Measurements from ENCODE around the gene ACTR10. TPM values are rescaled to one million over a fixed set of nuclear protein-coding genes. Genes with fewer than 3 reads are reported as not detected.

The ACTR10 gene
- total RNA-seq, 1 experiment from 2014 or later = 39.6 TPM

DNA sequence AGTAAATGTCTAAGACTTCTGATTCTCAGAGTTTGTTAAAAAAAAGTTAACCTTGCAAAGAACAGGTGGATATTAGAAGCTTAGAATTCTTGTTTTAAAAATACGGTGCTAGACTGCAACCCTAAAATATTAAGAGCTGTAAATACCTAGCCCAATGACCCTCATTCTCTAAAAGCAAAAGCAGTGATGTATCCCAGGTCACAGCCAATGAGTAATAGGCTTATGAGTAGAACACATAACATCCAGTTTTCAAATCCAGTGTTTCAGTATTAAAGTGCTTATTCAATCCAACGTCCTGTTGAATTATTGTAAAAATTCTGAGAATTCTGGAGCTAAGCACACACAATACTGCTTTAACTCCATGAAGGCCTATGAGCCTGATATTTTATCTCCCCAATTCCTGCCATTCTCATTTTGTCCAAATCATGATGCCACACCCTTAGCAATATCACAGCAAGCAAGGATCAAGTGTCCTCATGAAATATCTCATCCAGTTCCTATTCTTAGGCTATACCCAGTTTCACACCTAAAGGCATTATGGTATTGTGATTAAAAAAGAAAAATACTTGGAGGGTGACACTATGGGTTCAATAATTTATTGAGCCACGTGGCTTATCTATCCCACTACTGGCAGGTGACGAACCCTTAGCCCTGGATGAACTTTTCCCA, 83.1 kb downstream of the ACTR10 start:
- Histone ChIP-seq H3K4me2 (ENCODE audit: low read length) (no peak overlapping the region), H3K9ac (ENCODE audit: low read length) (no peak overlapping the region), H4K20me1 (ENCODE audit: insufficient read depth) (peaks cover 8% of the 10 kb centered on the region), H3K27me3 (ENCODE audit: insufficient read depth, low read length) (no peaks in the 10 kb centered on the region), H3K4me3 (replicated peaks in 1 of 2; ENCODE audit: low read depth in 1 of 2, low read length in 2 of 2) (no peak overlapping the region), H3K9me3 (ENCODE audit: control insufficient read depth in 1 of 2, insufficient read depth in 1 of 2, low read depth in 1 of 2, low read length in 2 of 2) (no peaks in the 10 kb centered on the region), H3K9me2 (ENCODE audit: insufficient read depth) (no peaks in the 10 kb centered on the region), H3K79me2 (ENCODE audit: insufficient read depth, low read length) (peaks cover 96% of the 10 kb centered on the region), H3K4me1 (ENCODE audit: control insufficient read depth in 1 of 2, insufficient read depth in 2 of 2, low read length in 2 of 2) (no peaks in the 10 kb centered on the region), H3K36me3 (ENCODE audit: control insufficient read depth in 1 of 2, insufficient read depth in 2 of 2, low read length in 2 of 2) (peaks cover 22 to 43% of the 10 kb centered on the region in 2 experiments), H3K27ac (ENCODE audit: low read depth, low read length) (no peak overlapping the region), H2AFZ (ENCODE audit: low read depth, low read length, poor library complexity, severe bottlenecking) (no peak overlapping the region)
- no TSS peak for BruUV-seq (replicated peaks)
- ATAC-seq (no peak), DNase-seq (ENCODE audit: low read depth, low spot score) (no peak)
- ChIA-PET POLR2A (no interaction called here), CTCF (no interaction called here), RAD21 (ENCODE audit: low non-redundant PET in 1 of 2, low total read pairs in 2 of 2, uncharacterized antibody in 2 of 2, unreplicated experiment in 2 of 2) (no interaction called here)
- intact Hi-C loops (cut with micrococcal nuclease) = no loop called here
- TF ChIP-seq EZH2phosphoT487 (IDR thresholded peaks at IDR 0.05; ENCODE audit: borderline replicate concordance) (no peak), EZH2 (IDR thresholded peaks at IDR 0.05) (no peak), YY1 (IDR thresholded peaks at IDR 0.05; ENCODE audit: extremely low read depth, insufficient replicate concordance, low read depth, low read length) (no peak), ELF1 (IDR thresholded peaks at IDR 0.05; ENCODE audit: borderline replicate concordance, low read depth) (no peak), SIN3A (IDR thresholded peaks at IDR 0.05; ENCODE audit: low read depth) (no peak), SRF (IDR thresholded peaks at IDR 0.05; ENCODE audit: low read depth) (no peak), JUND (IDR thresholded peaks at IDR 0.05) (no peak), SP1 (IDR thresholded peaks at IDR 0.05; ENCODE audit: low read depth) (no peak)
- TF ChIP-seq, protein P1, sequence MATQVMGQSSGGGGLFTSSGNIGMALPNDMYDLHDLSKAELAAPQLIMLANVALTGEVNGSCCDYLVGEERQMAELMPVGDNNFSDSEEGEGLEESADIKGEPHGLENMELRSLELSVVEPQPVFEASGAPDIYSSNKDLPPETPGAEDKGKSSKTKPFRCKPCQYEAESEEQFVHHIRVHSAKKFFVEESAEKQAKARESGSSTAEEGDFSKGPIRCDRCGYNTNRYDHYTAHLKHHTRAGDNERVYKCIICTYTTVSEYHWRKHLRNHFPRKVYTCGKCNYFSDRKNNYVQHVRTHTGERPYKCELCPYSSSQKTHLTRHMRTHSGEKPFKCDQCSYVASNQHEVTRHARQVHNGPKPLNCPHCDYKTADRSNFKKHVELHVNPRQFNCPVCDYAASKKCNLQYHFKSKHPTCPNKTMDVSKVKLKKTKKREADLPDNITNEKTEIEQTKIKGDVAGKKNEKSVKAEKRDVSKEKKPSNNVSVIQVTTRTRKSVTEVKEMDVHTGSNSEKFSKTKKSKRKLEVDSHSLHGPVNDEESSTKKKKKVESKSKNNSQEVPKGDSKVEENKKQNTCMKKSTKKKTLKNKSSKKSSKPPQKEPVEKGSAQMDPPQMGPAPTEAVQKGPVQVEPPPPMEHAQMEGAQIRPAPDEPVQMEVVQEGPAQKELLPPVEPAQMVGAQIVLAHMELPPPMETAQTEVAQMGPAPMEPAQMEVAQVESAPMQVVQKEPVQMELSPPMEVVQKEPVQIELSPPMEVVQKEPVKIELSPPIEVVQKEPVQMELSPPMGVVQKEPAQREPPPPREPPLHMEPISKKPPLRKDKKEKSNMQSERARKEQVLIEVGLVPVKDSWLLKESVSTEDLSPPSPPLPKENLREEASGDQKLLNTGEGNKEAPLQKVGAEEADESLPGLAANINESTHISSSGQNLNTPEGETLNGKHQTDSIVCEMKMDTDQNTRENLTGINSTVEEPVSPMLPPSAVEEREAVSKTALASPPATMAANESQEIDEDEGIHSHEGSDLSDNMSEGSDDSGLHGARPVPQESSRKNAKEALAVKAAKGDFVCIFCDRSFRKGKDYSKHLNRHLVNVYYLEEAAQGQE (IDR thresholded peaks at IDR 0.05; ENCODE audit: low read depth) = no peak
- TF ChIP-seq, protein P2, sequence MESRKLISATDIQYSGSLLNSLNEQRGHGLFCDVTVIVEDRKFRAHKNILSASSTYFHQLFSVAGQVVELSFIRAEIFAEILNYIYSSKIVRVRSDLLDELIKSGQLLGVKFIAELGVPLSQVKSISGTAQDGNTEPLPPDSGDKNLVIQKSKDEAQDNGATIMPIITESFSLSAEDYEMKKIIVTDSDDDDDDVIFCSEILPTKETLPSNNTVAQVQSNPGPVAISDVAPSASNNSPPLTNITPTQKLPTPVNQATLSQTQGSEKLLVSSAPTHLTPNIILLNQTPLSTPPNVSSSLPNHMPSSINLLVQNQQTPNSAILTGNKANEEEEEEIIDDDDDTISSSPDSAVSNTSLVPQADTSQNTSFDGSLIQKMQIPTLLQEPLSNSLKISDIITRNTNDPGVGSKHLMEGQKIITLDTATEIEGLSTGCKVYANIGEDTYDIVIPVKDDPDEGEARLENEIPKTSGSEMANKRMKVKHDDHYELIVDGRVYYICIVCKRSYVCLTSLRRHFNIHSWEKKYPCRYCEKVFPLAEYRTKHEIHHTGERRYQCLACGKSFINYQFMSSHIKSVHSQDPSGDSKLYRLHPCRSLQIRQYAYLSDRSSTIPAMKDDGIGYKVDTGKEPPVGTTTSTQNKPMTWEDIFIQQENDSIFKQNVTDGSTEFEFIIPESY (IDR thresholded peaks at IDR 0.05; ENCODE audit: extremely low read depth, insufficient replicate concordance, low read length) = no peak
